Vagina (tissue), 2 donors: ENCODE data around the gene ARID1B.

ENCODE experiments used
- CTCF ChIP-seq, 3 experiments: fragments of 450-650 bp in 2 of 3; fragments of 200-600 bp in 1 of 3; sonication (generic) in 1 of 3; IDR thresholded peaks; one replicate each; pipeline ENCODE4 v1.5.1; 2017 to 2019; ENCODE audit warnings: antibody characterized with exemption in 3 of 3, mild to moderate bottlenecking in 2 of 3, moderate library complexity in 2 of 3
- POLR2AphosphoS5 ChIP-seq, 2 donors: sonication (generic); formaldehyde crosslinking; IDR thresholded peaks; one replicate each; pipeline ENCODE4 v1.9.0; 2017; ENCODE audit warnings: antibody characterized with exemption in 2 of 2, mild to moderate bottlenecking in 2 of 2, low read depth in 1 of 2; ENCODE audit not compliant: insufficient read depth in 1 of 2

DNA sequence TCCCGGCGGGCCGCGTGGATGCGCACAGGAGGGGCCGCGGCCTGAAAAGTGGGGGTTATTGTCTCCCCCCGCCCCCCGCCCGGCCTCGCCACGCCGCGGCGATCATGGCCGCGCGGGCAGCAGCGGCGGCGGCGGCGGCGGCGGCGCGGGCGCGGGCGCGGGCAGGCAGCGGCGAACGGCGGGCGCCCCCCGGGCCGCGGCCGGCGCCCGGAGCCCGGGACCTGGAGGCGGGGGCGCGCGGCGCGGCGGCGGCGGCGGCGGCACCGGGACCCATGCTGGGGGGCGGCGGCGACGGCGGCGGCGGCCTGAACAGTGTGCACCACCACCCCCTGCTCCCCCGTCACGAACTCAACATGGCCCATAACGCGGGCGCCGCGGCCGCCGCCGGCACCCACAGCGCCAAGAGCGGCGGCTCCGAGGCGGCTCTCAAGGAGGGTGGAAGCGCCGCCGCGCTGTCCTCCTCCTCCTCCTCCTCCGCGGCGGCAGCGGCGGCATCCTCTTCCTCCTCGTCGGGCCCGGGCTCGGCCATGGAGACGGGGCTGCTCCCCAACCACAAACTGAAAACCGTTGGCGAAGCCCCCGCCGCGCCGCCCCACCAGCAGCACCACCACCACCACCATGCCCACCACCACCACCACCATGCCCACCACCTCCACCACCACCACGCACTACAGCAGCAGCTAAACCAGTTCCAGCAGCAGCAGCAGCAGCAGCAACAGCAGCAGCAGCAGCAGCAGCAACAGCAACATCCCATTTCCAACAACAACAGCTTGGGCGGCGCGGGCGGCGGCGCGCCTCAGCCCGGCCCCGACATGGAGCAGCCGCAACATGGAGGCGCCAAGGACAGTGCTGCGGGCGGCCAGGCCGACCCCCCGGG lies 637 bp downstream of the ARID1B start:
- TF ChIP-seq CTCF (IDR thresholded peaks at IDR 0.05) (no peak), POLR2AphosphoS5 (IDR thresholded peaks at IDR 0.05; ENCODE audit: insufficient read depth in 1 of 2, low read depth in 1 of 2) (no peak)
